DMS53 treated with DMSO at 0.1 percent for 48 hours (cell line): Measurements from ENCODE around the gene ARHGAP32.
A peak's percentile ranks its signal among the peaks of the same experiment; 100 is the strongest.
"Not testable (repeated sequence)": the region's sequence is repeated elsewhere in the genome, so short reads cannot be mapped to it uniquely, and the experiment has no call there.

Experiments
- DNase-seq: peaks from one replicate; lab custom pipeline; 2025; ENCODE audit not compliant: unreplicated experiment; lab: John Stamatoyannopoulos, UW

The ARHGAP32 gene

DNA sequence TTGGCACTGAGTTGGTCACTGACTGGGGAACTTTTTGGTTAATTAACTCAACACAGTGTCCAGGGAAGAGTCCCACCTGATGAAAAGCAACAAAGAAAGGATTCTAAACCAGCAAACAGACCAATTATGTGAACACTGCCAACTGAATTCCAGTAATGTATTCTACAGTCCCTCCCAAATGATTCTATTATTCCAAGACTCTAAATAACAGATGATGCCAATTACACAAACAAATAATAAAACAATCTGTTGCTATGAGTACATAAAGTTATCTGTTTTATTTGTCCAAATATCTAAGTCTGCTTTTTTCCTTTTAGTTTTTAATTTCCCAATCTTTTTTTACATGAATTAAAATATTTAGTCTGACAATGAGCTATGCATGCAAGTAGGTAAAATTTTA is 151.2 kb downstream of the ARHGAP32 start:
- no peak for DNase-seq

- DNase-seq, result no peak
Measured at GRCh38 chr11:129035244-129035643, 156.9 kb downstream of the ARHGAP32 start.

DNA sequence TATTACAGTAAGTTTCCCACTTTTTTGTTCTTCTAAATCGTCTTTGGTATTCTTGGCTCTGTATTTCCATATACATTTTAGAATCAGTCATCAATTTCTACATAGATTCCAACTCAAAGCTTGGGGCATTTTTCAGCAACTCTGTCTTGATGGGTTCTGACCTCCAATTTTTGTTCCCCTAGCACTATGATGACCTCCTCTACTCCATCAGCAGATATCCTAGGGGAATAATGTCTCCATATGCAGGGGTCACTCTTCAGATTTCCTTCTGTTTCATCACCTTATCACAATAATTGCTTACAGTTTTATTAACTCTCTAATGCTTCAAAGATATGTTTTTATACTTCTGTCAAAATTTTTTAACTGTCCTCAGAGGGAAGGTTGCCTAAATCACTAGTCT is 158.1 kb downstream of the ARHGAP32 start:
- no peak for DNase-seq

- DNase-seq, result peak; percentile 79
Measured at GRCh38 chr11:129023968-129024676, 168.0 kb downstream of the ARHGAP32 start.

- no peak for DNase-seq
Measured at GRCh38 chr11:129021295-129021694, 170.8 kb downstream of the ARHGAP32 start.

DNA sequence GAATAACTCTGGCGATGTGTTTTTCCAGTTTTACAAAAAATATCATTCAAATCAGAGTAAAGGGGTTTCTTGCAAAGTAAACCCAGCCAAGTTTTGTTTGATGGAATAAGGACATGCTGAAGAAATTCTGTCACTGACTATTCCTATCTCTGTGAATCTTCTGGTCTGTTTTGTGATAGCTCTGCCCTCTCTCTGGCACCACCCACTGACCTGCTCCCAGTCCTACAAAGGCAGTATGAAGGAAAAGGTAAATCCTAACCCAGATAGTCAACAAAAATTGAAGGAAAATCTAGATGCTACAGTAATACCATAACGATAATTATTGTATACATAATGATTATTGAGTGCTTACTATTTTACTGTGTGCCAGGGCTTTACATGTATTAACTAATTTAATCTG is 173.1 kb downstream of the ARHGAP32 start:
- no peak for DNase-seq

DNA sequence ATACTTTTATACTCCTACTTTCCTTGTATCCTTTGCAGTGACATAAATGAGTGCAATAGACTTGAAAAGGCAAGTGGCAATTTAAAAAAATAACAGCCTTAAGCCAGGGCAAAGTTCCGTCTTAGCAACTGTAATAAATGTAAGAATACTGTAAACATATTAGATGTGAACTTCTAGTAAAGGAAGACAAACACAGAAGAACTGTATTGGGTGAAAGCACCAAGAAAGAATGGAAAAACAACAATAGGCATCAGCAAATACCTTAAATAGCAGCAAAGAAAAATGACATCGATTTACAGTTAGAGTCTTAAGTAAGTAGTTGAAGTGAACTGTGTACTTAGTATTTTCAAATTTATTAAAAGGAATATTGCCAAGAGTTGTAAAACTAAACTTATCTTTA is 174.0 kb downstream of the ARHGAP32 start:
- no peak for DNase-seq

- no peak for DNase-seq
Measured at GRCh38 chr11:129013737-129014475, 178.2 kb downstream of the ARHGAP32 start.

GRCh38 chr11:129012880-129013279 is 179.2 kb downstream of the ARHGAP32 start:
- no peak for DNase-seq

- DNase-seq, result no peak
Measured at GRCh38 chr11:129006161-129006560, 186.0 kb downstream of the ARHGAP32 start.

GRCh38 chr11:128999165-128999564 is 193.0 kb downstream of the ARHGAP32 start:
- DNase-seq, result not testable (repeated sequence)

GRCh38 chr11:128988242-128988970 is 203.7 kb downstream of the ARHGAP32 start:
- DNase-seq, result no peak

- DNase-seq, result no peak
Measured at GRCh38 chr11:128985880-128986279, 206.2 kb downstream of the ARHGAP32 start.

DNA sequence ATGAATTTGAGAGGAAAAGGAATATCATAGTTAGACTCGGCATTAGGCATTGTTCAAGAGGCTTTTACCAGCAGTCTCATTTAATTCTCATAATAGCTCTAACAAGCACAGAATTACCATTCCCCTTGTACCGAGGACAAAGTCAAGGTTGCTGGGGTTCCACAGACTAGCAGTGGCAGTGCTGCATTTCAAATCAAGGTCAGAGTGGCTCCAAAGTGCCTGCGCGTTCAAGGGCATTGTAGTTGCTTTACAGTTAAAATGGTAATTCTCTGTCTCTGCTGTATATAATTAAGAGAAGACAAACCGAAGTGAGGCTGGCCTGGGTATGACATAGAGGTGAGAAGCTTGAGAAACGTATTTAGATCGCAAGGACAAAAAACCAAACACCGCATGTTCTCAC is 209.1 kb downstream of the ARHGAP32 start:
- no peak for DNase-seq

- DNase-seq, result no peak
Measured at GRCh38 chr11:128981254-128981653, 210.9 kb downstream of the ARHGAP32 start.

DNA sequence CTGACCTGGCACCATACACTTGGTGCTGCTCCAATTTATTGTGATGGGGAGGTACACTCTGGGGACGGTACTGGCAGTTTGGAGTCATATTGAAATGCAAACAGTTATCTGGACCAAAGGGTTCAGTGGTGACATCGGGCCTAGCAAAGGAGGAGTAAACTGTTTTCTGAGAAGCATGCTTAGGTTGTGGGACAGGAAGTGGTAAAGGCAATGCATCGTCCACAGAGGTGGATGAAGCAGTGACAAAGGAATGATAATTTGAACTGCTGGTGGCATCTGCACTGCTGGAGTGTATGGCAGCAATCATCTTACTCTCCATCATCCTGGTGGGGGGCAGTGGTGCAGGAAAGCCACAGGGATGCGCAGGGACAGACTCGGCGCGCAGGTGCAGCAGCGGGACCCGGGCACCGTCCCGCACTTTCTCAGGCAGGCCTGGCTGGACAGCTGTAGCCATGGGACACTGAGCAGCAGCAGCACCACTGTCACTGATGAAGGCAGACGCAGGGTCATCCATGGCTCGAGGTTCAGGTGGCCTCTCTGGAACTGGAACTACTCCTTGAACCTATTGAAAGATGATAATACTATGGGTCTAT is 221.4 kb downstream of the ARHGAP32 start:
- no peak for DNase-seq

- no peak for DNase-seq
Measured at GRCh38 chr11:128968916-128969315, 223.2 kb downstream of the ARHGAP32 start.

DNA sequence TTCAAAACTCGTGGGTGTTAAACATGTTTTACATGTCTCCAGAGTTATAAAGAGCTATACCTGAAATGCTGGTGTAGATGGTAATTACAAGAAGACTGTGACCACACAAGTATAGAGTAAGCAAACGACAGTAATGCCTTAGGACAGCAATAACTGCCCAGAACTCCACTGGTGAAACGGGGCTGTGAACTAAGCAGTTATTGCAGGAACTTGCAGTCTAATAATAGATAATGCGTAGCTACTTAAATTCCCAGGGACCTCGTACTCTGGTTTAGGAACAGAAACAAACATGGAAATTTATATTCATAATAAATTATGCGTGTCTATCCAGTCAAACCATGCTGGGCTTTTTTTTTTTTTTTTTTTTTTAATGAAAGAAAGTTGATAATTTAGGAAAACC is 224.5 kb downstream of the ARHGAP32 start:
- DNase-seq, result no peak

- DNase-seq, result no peak
Measured at GRCh38 chr11:128965485-128965884, 226.6 kb downstream of the ARHGAP32 start.

DNA sequence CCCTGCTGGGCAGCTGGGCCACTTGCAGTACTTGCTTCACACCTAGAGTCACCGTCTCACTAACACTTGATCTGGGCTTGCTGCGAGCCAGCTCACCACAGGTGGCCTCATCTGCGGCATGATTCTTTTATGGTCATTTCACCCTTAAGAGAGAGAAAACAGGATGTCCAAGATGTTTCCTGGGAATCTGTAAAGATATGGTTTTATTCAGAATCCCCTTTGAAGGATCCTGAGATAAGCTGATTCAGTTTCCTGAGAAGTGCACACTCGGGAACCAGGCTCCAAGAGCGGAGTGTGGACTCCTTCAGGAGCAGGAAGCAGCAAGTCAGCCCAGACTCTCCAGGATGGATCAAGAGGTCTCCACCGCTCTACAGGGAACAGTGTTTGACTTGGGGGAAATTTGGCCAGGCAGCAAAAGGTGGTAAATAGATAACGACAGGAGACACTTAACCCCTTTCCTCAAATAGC is 227.6 kb downstream of the ARHGAP32 start:
- no peak for DNase-seq

GRCh38 chr11:128963744-128964325 is 228.3 kb downstream of the ARHGAP32 start:
- DNase-seq, result no peak
